Measurements from ENCODE around the gene PRRT1B. TPM values are rescaled to one million over a fixed set of nuclear protein-coding genes. Genes with fewer than 3 reads are reported as not detected.

PRRT1B gene
- total and polyA plus RNA-seq, 7 experiments from 2014 or later, result not detected

DNA sequence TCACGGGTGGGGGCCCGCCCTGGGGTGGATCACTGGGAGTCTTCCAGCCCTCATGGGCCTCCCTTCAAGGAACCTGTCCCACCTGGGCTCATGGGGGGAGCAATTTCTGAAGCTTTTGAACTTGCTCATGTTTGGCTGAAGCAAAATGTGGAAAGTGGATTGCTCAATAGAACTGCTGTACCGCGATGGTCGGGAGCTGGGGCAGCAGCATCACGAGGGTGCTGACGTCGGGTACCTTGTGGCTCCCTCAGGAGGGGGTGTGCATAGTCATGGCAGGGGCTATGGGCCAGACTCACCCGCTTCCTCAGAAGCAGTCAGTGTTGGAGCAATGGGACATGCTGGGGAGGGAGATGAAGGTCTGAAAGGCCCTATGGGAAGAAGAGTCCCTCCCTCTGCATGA is 57.9 kb downstream of the PRRT1B start:
- Mint-ChIP-seq H3K4me1 (peaks cover 0 to 6% (median 0%) of the 10 kb centered on the region in 7 donors), H3K9me3 (no peaks in the 10 kb centered on the region), H3K27me3 (no peaks in the 10 kb centered on the region), H3K36me3 (peaks cover 0 to 27% (median 7%) of the 10 kb centered on the region in 5 donors), H3K4me3 (no peak overlapping the region), H3K27ac (peak overlapping the region in 2 of 9 donors; percentile 36 to 45)
- peak; percentile 31 for ATAC-seq
- H3K27me3 ChIP-seq (ENCODE audit: control insufficient read depth in 2 of 2, insufficient read depth in 2 of 2, low read length in 2 of 2), result no peaks in the 10 kb centered on the region
- CTCF ChIA-PET, result interaction anchor here (1.0 kb wide), 1 partner anchor 141 kb away, joined by 3 read pairs; no protein-coding TSS in a partner anchor
- H3K9me3 ChIP-seq (ENCODE audit: control insufficient read depth in 2 of 3, low read length in 3 of 3), result no peaks in the 10 kb centered on the region
- no peak overlapping the region for H3K27ac ChIP-seq (ENCODE audit: low read depth, low read length)
- H3K4me1 ChIP-seq (ENCODE audit: control insufficient read depth in 2 of 2, insufficient read depth in 2 of 2, low read length in 2 of 2), result no peaks in the 10 kb centered on the region
- intact Hi-C loops (cut with micrococcal nuclease), result no loop called here
- H3K36me3 ChIP-seq (ENCODE audit: control insufficient read depth in 2 of 3, insufficient read depth in 3 of 3, low read length in 3 of 3), result peaks cover 0 to 56% (median 10%) of the 10 kb centered on the region in 3 experiments
- no peak for DNase-seq
- POLR2A ChIA-PET, result interaction anchor here (0.6 kb wide), 1 partner anchor 168 kb away, joined by 3 read pairs; no protein-coding TSS in a partner anchor
- no peak overlapping the region for H3K4me3 ChIP-seq (ENCODE audit: low read length)

DNA sequence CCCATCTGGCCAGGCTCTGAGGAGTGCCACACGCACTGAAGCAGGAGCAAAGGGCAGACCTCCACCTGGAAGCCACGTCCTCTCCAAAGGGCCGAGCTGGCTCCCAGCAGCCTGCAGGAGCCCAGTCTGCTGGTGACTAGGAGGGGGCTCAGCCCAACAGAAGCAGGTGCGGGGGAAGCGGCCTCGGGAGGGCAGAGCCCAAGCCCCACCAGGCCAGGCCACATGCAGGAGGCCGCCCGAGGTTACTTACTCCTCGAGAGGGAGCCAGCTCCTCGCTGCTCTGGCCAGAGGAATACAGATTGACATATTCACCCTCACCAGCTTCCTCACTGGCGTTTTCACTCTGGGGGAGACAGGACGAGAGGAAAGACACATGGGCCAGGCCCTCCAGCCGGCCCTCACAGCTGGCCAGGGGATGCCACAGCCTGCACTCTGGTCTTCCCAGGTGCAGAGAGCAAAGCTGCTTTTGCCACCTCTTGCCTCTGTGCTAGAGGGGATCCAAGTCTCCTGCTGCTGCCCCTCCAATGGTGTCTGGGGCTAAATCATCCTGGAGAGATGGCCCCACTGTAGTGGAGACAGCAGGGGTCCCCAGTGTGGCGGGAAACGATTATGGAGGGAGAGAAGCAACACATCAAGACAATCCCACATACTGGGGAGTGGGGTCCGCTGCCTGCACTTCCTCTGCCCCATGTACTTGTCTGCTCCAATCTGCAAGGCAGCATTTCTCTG is 58.6 kb downstream of the PRRT1B start:
- H3K36me3 Mint-ChIP-seq, result peaks cover 0 to 27% (median 7%) of the 10 kb centered on the region in 5 donors
- CTCF ChIA-PET, result interaction anchor here (1.0 to 1.1 kb wide), 2 partner anchors 31 to 140 kb away, joined by 3 read pairs; no protein-coding TSS in a partner anchor
- no peak overlapping the region for H3K4me3 ChIP-seq (ENCODE audit: low read length)
- H3K4me1 ChIP-seq (ENCODE audit: control insufficient read depth in 2 of 2, insufficient read depth in 2 of 2, low read length in 2 of 2), result no peaks in the 10 kb centered on the region
- peaks cover 0 to 57% (median 10%) of the 10 kb centered on the region in 3 experiments for H3K36me3 ChIP-seq (ENCODE audit: control insufficient read depth in 2 of 3, insufficient read depth in 3 of 3, low read length in 3 of 3)
- no peak for ATAC-seq
- intact Hi-C loops (cut with micrococcal nuclease), result no loop called here
- H3K27ac Mint-ChIP-seq, result no peak overlapping the region
- POLR2A ChIA-PET, result no interaction called here
- no peak for DNase-seq
- peaks cover 0 to 6% (median 0%) of the 10 kb centered on the region in 7 donors for H3K4me1 Mint-ChIP-seq
- no peaks in the 10 kb centered on the region for H3K27me3 ChIP-seq (ENCODE audit: control insufficient read depth in 2 of 2, insufficient read depth in 2 of 2, low read length in 2 of 2)
- H3K9me3 ChIP-seq (ENCODE audit: control insufficient read depth in 2 of 3, low read length in 3 of 3), result no peaks in the 10 kb centered on the region
- H3K9me3 Mint-ChIP-seq, result no peaks in the 10 kb centered on the region
- H3K4me3 Mint-ChIP-seq, result no peak overlapping the region
- no peaks in the 10 kb centered on the region for H3K27me3 Mint-ChIP-seq
- no peak overlapping the region for H3K27ac ChIP-seq (ENCODE audit: low read depth, low read length)

DNA sequence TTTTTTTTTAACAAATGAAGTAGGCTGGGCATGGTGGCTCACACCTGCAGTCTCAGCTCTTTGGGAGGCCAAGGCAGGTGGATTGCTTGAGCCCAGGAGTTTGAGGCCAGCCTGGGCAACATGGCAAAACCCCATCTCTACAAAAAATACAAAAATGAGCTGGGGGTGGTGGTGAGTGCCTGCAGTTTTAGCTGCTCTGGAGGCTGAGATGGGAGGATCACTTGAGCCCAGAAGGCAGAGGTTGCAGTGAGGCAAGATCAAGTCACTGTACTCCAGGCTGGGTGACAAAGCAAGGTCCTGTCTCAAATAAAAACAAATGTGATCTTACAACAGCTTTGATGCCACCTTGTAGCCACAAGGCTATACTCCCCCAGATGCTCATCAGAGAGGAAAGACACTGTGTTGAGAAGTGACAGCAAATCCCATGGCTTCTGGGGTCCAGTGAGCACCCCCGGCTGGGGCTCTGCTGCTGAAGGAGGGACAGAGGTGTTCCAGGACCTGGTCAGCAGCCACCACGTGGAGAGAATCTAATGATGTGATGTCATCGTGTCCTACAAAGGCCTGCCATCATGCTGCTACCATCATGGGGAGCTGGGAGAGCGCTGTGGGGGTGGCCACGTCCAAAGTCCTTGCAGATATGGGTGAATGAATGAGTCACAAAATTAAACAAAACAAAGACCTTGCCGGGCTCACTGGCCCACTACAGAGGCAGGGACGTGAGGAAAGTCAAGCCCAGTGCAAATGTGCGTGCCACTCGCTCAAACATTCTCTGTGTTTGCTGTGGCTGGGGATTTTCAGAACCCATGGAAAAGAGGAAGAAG is 60.7 kb downstream of the PRRT1B start:
- Mint-ChIP-seq H3K9me3 (no peaks in the 10 kb centered on the region), H3K4me3 (no peak overlapping the region), H3K36me3 (peaks cover 0 to 24% (median 6%) of the 10 kb centered on the region in 5 donors), H3K4me1 (peaks cover 0 to 6% (median 0%) of the 10 kb centered on the region in 7 donors), H3K27me3 (no peaks in the 10 kb centered on the region), H3K27ac (peak overlapping the region in 1 of 9 donors; percentile 6)
- ChIA-PET POLR2A (interaction anchor here (0.6 kb wide), 1 partner anchor 50 kb away, joined by 4 read pairs; no protein-coding TSS in a partner anchor), CTCF (no interaction called here)
- Histone ChIP-seq H3K4me1 (ENCODE audit: control insufficient read depth in 2 of 2, insufficient read depth in 2 of 2, low read length in 2 of 2) (no peaks in the 10 kb centered on the region), H3K9me3 (ENCODE audit: control insufficient read depth in 2 of 3, low read length in 3 of 3) (no peaks in the 10 kb centered on the region), H3K27ac (ENCODE audit: low read depth, low read length) (no peak overlapping the region), H3K4me3 (ENCODE audit: low read length) (no peak overlapping the region), H3K36me3 (ENCODE audit: control insufficient read depth in 2 of 3, insufficient read depth in 3 of 3, low read length in 3 of 3) (peaks cover 0 to 69% (median 10%) of the 10 kb centered on the region in 3 experiments), H3K27me3 (ENCODE audit: control insufficient read depth in 2 of 2, insufficient read depth in 2 of 2, low read length in 2 of 2) (no peaks in the 10 kb centered on the region)
- DNase-seq, result no peak
- ATAC-seq, result no peak
- intact Hi-C loops (cut with micrococcal nuclease), result no loop called here

DNA sequence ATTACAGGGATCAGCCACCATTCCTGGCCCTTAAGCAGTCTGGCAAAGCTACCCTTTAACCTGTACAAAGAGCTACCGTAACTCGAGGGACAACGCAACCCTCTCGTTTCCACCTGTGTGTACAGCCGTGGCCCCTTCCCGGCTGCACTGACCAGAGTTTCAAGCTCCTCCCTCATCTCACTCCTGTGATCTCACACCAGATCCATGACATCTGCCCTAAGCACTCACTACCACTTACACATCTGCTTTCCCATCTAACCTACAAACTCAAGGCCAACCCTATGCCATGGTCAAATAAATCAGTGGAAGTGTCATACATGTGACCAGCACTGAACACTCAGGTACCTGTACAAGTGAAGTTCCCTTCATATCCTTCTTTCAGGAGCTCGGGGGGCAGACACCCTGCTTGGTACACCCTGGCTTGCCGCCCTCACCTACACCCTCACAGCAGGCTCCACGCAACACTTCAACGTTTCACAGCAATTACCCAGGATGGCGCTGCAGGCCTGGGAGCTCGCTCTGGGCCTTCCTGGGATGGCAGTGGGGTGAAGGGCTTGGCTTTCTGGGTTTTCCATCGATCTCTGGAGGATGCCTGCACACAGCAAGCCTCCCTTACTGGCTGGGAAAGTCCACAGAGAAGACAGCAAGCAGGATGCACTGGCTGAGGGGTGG is 61.7 kb downstream of the PRRT1B start:
- Histone ChIP-seq H3K27ac (ENCODE audit: low read depth, low read length) (no peak overlapping the region), H3K4me1 (ENCODE audit: control insufficient read depth in 2 of 2, insufficient read depth in 2 of 2, low read length in 2 of 2) (no peaks in the 10 kb centered on the region), H3K4me3 (ENCODE audit: low read length) (no peak overlapping the region), H3K27me3 (ENCODE audit: control insufficient read depth in 2 of 2, insufficient read depth in 2 of 2, low read length in 2 of 2) (no peaks in the 10 kb centered on the region), H3K9me3 (ENCODE audit: control insufficient read depth in 2 of 3, low read length in 3 of 3) (no peaks in the 10 kb centered on the region), H3K36me3 (ENCODE audit: control insufficient read depth in 2 of 3, insufficient read depth in 3 of 3, low read length in 3 of 3) (peaks cover 0 to 66% (median 3%) of the 10 kb centered on the region in 3 experiments)
- intact Hi-C loops (cut with micrococcal nuclease), result no loop called here
- CTCF ChIA-PET, result interaction anchor here (0.6 to 0.8 kb wide), 2 partner anchors 133 to 234 kb away, joined by 3 to 5 read pairs; partner anchors contain the start of gene RAPGEF1
- DNase-seq (no peak), ATAC-seq (no peak)
- Mint-ChIP-seq H3K36me3 (peaks cover 0 to 29% (median 3%) of the 10 kb centered on the region in 5 donors), H3K27ac (peak overlapping the region in 1 of 9 donors; percentile 7), H3K9me3 (no peaks in the 10 kb centered on the region), H3K4me1 (peaks cover 0 to 6% (median 0%) of the 10 kb centered on the region in 7 donors), H3K27me3 (no peaks in the 10 kb centered on the region), H3K4me3 (no peak overlapping the region)
- POLR2A ChIA-PET, result no interaction called here

DNA sequence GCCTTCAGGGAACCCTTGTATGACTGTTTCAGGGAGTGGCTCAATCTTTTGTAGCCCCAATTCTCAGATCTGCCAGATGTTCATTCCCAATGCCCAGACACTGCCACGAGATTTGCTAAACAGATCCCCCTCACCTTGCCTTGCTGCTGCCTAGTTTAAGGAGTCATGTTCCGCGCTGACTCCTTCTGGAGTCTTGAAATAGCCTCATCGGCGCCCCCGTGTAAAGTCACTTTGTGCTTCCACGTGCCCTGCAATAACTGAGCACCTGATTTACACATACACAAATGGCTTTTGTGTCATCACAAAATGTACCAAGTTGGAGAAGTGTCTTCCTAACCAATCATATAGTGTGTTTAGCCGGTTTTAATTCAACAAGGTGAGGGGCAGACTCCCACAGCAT is 62.3 kb downstream of the PRRT1B start:
- ChIA-PET POLR2A (no interaction called here), CTCF (interaction anchor here (0.6 kb wide), 1 partner anchor 234 kb away, joined by 3 read pairs; no protein-coding TSS in a partner anchor)
- Histone ChIP-seq H3K4me1 (ENCODE audit: control insufficient read depth in 2 of 2, insufficient read depth in 2 of 2, low read length in 2 of 2) (no peaks in the 10 kb centered on the region), H3K27me3 (ENCODE audit: control insufficient read depth in 2 of 2, insufficient read depth in 2 of 2, low read length in 2 of 2) (no peaks in the 10 kb centered on the region), H3K4me3 (ENCODE audit: low read length) (no peak overlapping the region), H3K27ac (ENCODE audit: low read depth, low read length) (no peak overlapping the region), H3K36me3 (ENCODE audit: control insufficient read depth in 2 of 3, insufficient read depth in 3 of 3, low read length in 3 of 3) (peaks cover 0 to 66% (median 3%) of the 10 kb centered on the region in 3 experiments), H3K9me3 (ENCODE audit: control insufficient read depth in 2 of 3, low read length in 3 of 3) (no peaks in the 10 kb centered on the region)
- Mint-ChIP-seq H3K4me3 (no peak overlapping the region), H3K9me3 (no peaks in the 10 kb centered on the region), H3K27me3 (no peaks in the 10 kb centered on the region), H3K4me1 (peaks cover 0 to 5% (median 0%) of the 10 kb centered on the region in 7 donors), H3K27ac (no peak overlapping the region), H3K36me3 (peaks cover 0 to 28% (median 3%) of the 10 kb centered on the region in 5 donors)
- DNase-seq, result no peak
- no peak for ATAC-seq
- intact Hi-C loops (cut with micrococcal nuclease), result no loop called here

DNA sequence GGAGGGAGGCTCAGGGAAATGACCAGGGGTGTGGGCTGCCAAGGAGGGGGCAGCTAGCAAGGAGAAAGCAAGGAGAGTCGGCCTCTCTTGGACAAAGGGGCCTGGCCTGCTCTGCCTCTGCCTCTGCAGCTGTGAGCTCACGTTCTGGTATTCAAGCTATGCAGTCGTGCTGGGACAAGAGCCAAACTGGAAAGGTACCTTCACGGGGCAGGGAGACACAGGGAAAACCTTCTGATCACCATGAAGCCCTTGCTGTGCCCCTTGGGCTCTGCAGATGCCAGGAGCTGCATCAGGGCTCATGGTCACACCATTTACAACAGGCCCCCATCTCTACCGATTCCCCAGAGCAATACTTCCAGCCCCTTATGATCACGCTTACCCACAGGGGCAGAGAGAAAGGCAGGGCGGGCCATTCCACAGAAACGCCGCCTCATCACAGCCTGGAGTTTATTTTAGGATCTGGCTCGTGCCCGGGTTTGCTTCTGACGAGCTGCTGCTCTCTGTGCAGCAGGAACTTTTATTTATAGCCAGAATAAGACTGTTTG is 63.2 kb downstream of the PRRT1B start:
- H3K4me3 Mint-ChIP-seq, result no peak overlapping the region
- H3K36me3 ChIP-seq (ENCODE audit: control insufficient read depth in 2 of 3, insufficient read depth in 3 of 3, low read length in 3 of 3), result peaks cover 0 to 70% (median 3%) of the 10 kb centered on the region in 3 experiments
- CTCF ChIA-PET, result interaction anchor here (0.7 kb wide), 1 partner anchor 48 kb away, joined by 3 read pairs; no protein-coding TSS in a partner anchor

More for the DNA sequence above, 63.2 kb downstream of the PRRT1B start:
- H3K9me3 Mint-ChIP-seq, result no peaks in the 10 kb centered on the region
- ATAC-seq, result no peak
- H3K27me3 Mint-ChIP-seq, result no peaks in the 10 kb centered on the region
- H3K4me1 Mint-ChIP-seq, result peaks cover 0 to 9% (median 0%) of the 10 kb centered on the region in 7 donors
- DNase-seq, result no peak
- Histone ChIP-seq H3K27me3 (ENCODE audit: control insufficient read depth in 2 of 2, insufficient read depth in 2 of 2, low read length in 2 of 2) (no peaks in the 10 kb centered on the region), H3K27ac (ENCODE audit: low read depth, low read length) (no peak overlapping the region), H3K4me1 (ENCODE audit: control insufficient read depth in 2 of 2, insufficient read depth in 2 of 2, low read length in 2 of 2) (no peaks in the 10 kb centered on the region), H3K4me3 (ENCODE audit: low read length) (no peak overlapping the region), H3K9me3 (ENCODE audit: control insufficient read depth in 2 of 3, low read length in 3 of 3) (no peaks in the 10 kb centered on the region)
- H3K27ac Mint-ChIP-seq, result peak overlapping the region in 3 of 9 donors; percentile 38 to 51 (median 46)
- peaks cover 0 to 28% (median 5%) of the 10 kb centered on the region in 5 donors for H3K36me3 Mint-ChIP-seq
- POLR2A ChIA-PET, result no interaction called here
- intact Hi-C loops (cut with micrococcal nuclease), result no loop called here
